Activated CD4-positive, alpha-beta memory T cell treated with anti-CD3 and anti-CD28 coated beads for 36 hours (primary cell): ENCODE data around the gene GPR35. TPM values are rescaled to one million over a fixed set of nuclear protein-coding genes. Genes with fewer than 3 reads are reported as not detected.

Experiments used
- CTCF ChIA-PET: fragments of 350-600 bp; sonication (Branson Sonifier 250); formaldehyde crosslinking; loops from one replicate; lab custom pipeline; 2021; ENCODE audit warnings: antibody characterized with exemption, inconsistent platforms; lab: Charles Lee
- POLR2A ChIA-PET: fragments of 350-600 bp; sonication (Branson Sonifier 250); formaldehyde crosslinking; loops from one replicate; lab custom pipeline; 2021; ENCODE audit warnings: antibody characterized with exemption; lab: Charles Lee
- DNase-seq: peaks from one replicate; pipeline ENCODE4 v3.0.0-alpha.2; 2020
- H3K27ac Mint-ChIP-seq: one replicate; pipeline ENCODE4 v1.8.0; 2021; ENCODE audit warnings: mixed read lengths
- H3K27me3 Mint-ChIP-seq: one replicate; pipeline ENCODE4 v1.8.0; 2021; ENCODE audit warnings: mixed read lengths
- H3K36me3 Mint-ChIP-seq: one replicate; pipeline ENCODE4 v1.8.0; 2021; ENCODE audit warnings: mixed read lengths
- H3K4me1 Mint-ChIP-seq: one replicate; pipeline ENCODE4 v1.8.0; 2021; ENCODE audit warnings: low read depth, mixed read lengths
- H3K4me3 Mint-ChIP-seq: one replicate; pipeline ENCODE4 v1.8.0; 2021; ENCODE audit warnings: mild to moderate bottlenecking, mixed read lengths
- H3K9me3 Mint-ChIP-seq: one replicate; pipeline ENCODE4 v1.8.0; 2021; ENCODE audit warnings: mixed read lengths
- intact Hi-C: fragments of 100-400 bp; cut with micrococcal nuclease; formaldehyde crosslinking; loops from one replicate; pipeline ENCODE4 v1.15.1; 2023
- total RNA-seq, 2 experiments: library from RNA; stranded (reverse); gene quantifications; one replicate each; pipeline ENCODE4 v1.2.3, GENCODE V29; 2021

GPR35 gene
- 1 to 10 TPM; 3.4 to 4.7 TPM for total RNA-seq

GRCh38 chr2:240624950-240625621 is at the start of gene GPR35:
TSS of gene GPR35 (plus strand) at chr2:240625480. CDS start at chr2:240629953, 4,473 bp downstream.
- POLR2A ChIA-PET: interaction anchor here (1.1 to 2.1 kb wide), 4 partner anchors 12 to 526 kb away, joined by 3 to 7 read pairs (median 4); partner anchors contain the start of gene CAPN10
- peak within 1 kb of the TSS; percentile 69 for H3K27ac Mint-ChIP-seq
- H3K9me3 Mint-ChIP-seq: no peaks in the 10 kb centered on the region
- intact Hi-C loops: loop anchor here (5.0 kb wide), 1 partner anchor 38 kb away; the partner anchor contains the start of gene CAPN10
- peak; percentile 87 for DNase-seq
- no peaks in the 10 kb centered on the region for H3K27me3 Mint-ChIP-seq
- peaks cover 48% of the 10 kb centered on the region for H3K4me1 Mint-ChIP-seq
- H3K36me3 Mint-ChIP-seq: no peaks in the 10 kb centered on the region
- H3K4me3 Mint-ChIP-seq: peak within 1 kb of the TSS; percentile 58
- CTCF ChIA-PET: no interaction called here

- no peaks in the 10 kb centered on the region for H3K9me3 Mint-ChIP-seq
- ChIA-PET CTCF (interaction anchor here (0.6 to 1.1 kb wide), 2 partner anchors 23 to 62 kb away, joined by 3 read pairs; no protein-coding TSS in a partner anchor), POLR2A (no interaction called here)
- H3K4me3 Mint-ChIP-seq: no peak overlapping the region
- H3K4me1 Mint-ChIP-seq: peaks cover 31% of the 10 kb centered on the region
- no peaks in the 10 kb centered on the region for H3K27me3 Mint-ChIP-seq
- no peak overlapping the region for H3K27ac Mint-ChIP-seq
- intact Hi-C loops: no loop called here
- peaks cover 11% of the 10 kb centered on the region for H3K36me3 Mint-ChIP-seq
- DNase-seq: no peak
Observed at GRCh38 chr2:240576036-240576435, 49.2 kb upstream of the GPR35 start.

- Mint-ChIP-seq H3K27ac (no peak overlapping the region), H3K4me3 (no peak overlapping the region), H3K9me3 (no peaks in the 10 kb centered on the region), H3K4me1 (peaks cover 27% of the 10 kb centered on the region), H3K27me3 (no peaks in the 10 kb centered on the region), H3K36me3 (peaks cover 13% of the 10 kb centered on the region)
- intact Hi-C loops: no loop called here
- CTCF ChIA-PET: interaction anchor here (0.6 to 1.1 kb wide), 2 partner anchors 23 to 63 kb away, joined by 3 read pairs; no protein-coding TSS in a partner anchor
- no peak for DNase-seq
- POLR2A ChIA-PET: interaction anchor here (1.3 kb wide), 1 partner anchor 10 kb away, joined by 5 read pairs; the partner anchor contains the start of gene CAPN10
Observed at GRCh38 chr2:240576436-240577205, 48.7 kb upstream of the GPR35 start.

- H3K4me1 Mint-ChIP-seq: peaks cover 24% of the 10 kb centered on the region
- ChIA-PET POLR2A (interaction anchor here (1.3 kb wide), 1 partner anchor 9 kb away, joined by 5 read pairs; the partner anchor contains the start of gene CAPN10), CTCF (interaction anchor here (3.4 kb wide), 1 partner anchor 11 kb away, joined by 58 read pairs; no protein-coding TSS in a partner anchor)
- no peaks in the 10 kb centered on the region for H3K27me3 Mint-ChIP-seq
- no peak for DNase-seq
- peaks cover 13% of the 10 kb centered on the region for H3K36me3 Mint-ChIP-seq
- no peak overlapping the region for H3K27ac Mint-ChIP-seq
- no peaks in the 10 kb centered on the region for H3K9me3 Mint-ChIP-seq
- intact Hi-C loops: no loop called here
- no peak overlapping the region for H3K4me3 Mint-ChIP-seq
Observed at GRCh38 chr2:240577281-240578109, 47.8 kb upstream of the GPR35 start.

GRCh38 chr2:240578110-240578450 is 47.2 kb upstream of the GPR35 start:
- no peaks in the 10 kb centered on the region for H3K27me3 Mint-ChIP-seq

GRCh38 chr2:240578488-240578887 is 46.8 kb upstream of the GPR35 start:
- POLR2A ChIA-PET: interaction anchor here (1.3 kb wide), 1 partner anchor 8 kb away, joined by 5 read pairs; the partner anchor contains the start of gene CAPN10
- H3K4me1 Mint-ChIP-seq: peaks cover 30% of the 10 kb centered on the region
- intact Hi-C loops: no loop called here
- no peaks in the 10 kb centered on the region for H3K9me3 Mint-ChIP-seq
- no peak overlapping the region for H3K4me3 Mint-ChIP-seq
- H3K27me3 Mint-ChIP-seq: no peaks in the 10 kb centered on the region
- peak overlapping the region; percentile 90 for H3K27ac Mint-ChIP-seq
- CTCF ChIA-PET: interaction anchor here (3.4 kb wide), 1 partner anchor 12 kb away, joined by 58 read pairs; no protein-coding TSS in a partner anchor
- DNase-seq: no peak
- H3K36me3 Mint-ChIP-seq: peaks cover 13% of the 10 kb centered on the region

More at GRCh38 chr2:240578110-240578450, 47.2 kb upstream of the GPR35 start:
- Mint-ChIP-seq H3K36me3 (peaks cover 13% of the 10 kb centered on the region), H3K27ac (no peak overlapping the region), H3K4me3 (no peak overlapping the region), H3K9me3 (no peaks in the 10 kb centered on the region), H3K4me1 (peaks cover 29% of the 10 kb centered on the region)
- intact Hi-C loops: no loop called here
- no peak for DNase-seq
- CTCF ChIA-PET: interaction anchor here (3.4 kb wide), 1 partner anchor 12 kb away, joined by 58 read pairs; no protein-coding TSS in a partner anchor
- POLR2A ChIA-PET: interaction anchor here (1.3 kb wide), 1 partner anchor 8 kb away, joined by 5 read pairs; the partner anchor contains the start of gene CAPN10

GRCh38 chr2:240579071-240579762 is 46.1 kb upstream of the GPR35 start:
- intact Hi-C loops: loop anchor here (1.0 kb wide), 3 partner anchors 10 to 18 kb away; no protein-coding TSS in a partner anchor

GRCh38 chr2:240579771-240580614 is 45.3 kb upstream of the GPR35 start:
- no peaks in the 10 kb centered on the region for H3K9me3 Mint-ChIP-seq
- H3K27me3 Mint-ChIP-seq: no peaks in the 10 kb centered on the region
- H3K27ac Mint-ChIP-seq: peak overlapping the region; percentile 90
- H3K4me1 Mint-ChIP-seq: peaks cover 39% of the 10 kb centered on the region
- no peak overlapping the region for H3K4me3 Mint-ChIP-seq
- ChIA-PET POLR2A (interaction anchor here (1.1 to 1.6 kb wide), 6 partner anchors 9 to 26 kb away, joined by 4 to 26 read pairs (median 6); partner anchors contain the start of genes ANKMY1 and RNPEPL1), CTCF (interaction anchor here (0.8 to 3.4 kb wide), 12 partner anchors 8 to 763 kb away, joined by 3 to 58 read pairs (median 9); partner anchors contain the start of genes ANKMY1 and DUSP28)
- H3K36me3 Mint-ChIP-seq: peaks cover 13% of the 10 kb centered on the region
- peak; percentile 91 for DNase-seq
- intact Hi-C loops: loop anchor here (1.0 kb wide), 3 partner anchors 11 to 19 kb away; no protein-coding TSS in a partner anchor

More at GRCh38 chr2:240579071-240579762, 46.1 kb upstream of the GPR35 start:
- DNase-seq: peak; percentile 23
- ChIA-PET CTCF (interaction anchor here (1.1 to 3.4 kb wide), 9 partner anchors 8 to 764 kb away, joined by 3 to 58 read pairs (median 13); partner anchors contain the start of genes ANKMY1 and DUSP28), POLR2A (interaction anchor here (1.3 to 1.6 kb wide), 5 partner anchors 11 to 27 kb away, joined by 4 to 26 read pairs (median 7); partner anchors contain the start of genes ANKMY1 and RNPEPL1)
- Mint-ChIP-seq H3K4me1 (peaks cover 31% of the 10 kb centered on the region), H3K36me3 (peaks cover 13% of the 10 kb centered on the region), H3K9me3 (no peaks in the 10 kb centered on the region), H3K27ac (peak overlapping the region; percentile 90), H3K27me3 (no peaks in the 10 kb centered on the region), H3K4me3 (no peak overlapping the region)

GRCh38 chr2:240581811-240582210 is 43.5 kb upstream of the GPR35 start:
- no peak for DNase-seq
- Mint-ChIP-seq H3K36me3 (peaks cover 15% of the 10 kb centered on the region), H3K4me1 (peaks cover 41% of the 10 kb centered on the region), H3K27me3 (no peaks in the 10 kb centered on the region), H3K27ac (no peak overlapping the region), H3K9me3 (no peaks in the 10 kb centered on the region), H3K4me3 (no peak overlapping the region)
- ChIA-PET POLR2A (no interaction called here), CTCF (interaction anchor here (1.7 kb wide), 1 partner anchor 21 kb away, joined by 4 read pairs; no protein-coding TSS in a partner anchor)
- intact Hi-C loops: no loop called here

- no peak for DNase-seq
- Mint-ChIP-seq H3K4me1 (peaks cover 48% of the 10 kb centered on the region), H3K36me3 (peaks cover 14% of the 10 kb centered on the region), H3K9me3 (no peaks in the 10 kb centered on the region), H3K27me3 (no peaks in the 10 kb centered on the region), H3K27ac (no peak overlapping the region), H3K4me3 (no peak overlapping the region)
- POLR2A ChIA-PET: no interaction called here
- CTCF ChIA-PET: interaction anchor here (1.7 kb wide), 1 partner anchor 22 kb away, joined by 4 read pairs; no protein-coding TSS in a partner anchor
- intact Hi-C loops: no loop called here
Observed at GRCh38 chr2:240582781-240583180, 42.5 kb upstream of the GPR35 start.
